ENCODE data around the gene GPS2. TPM values are rescaled to one million over a fixed set of nuclear protein-coding genes. Genes with fewer than 3 reads are reported as not detected.
"Not testable (repeated sequence)": the region's sequence is repeated elsewhere in the genome, so short reads cannot be mapped to it uniquely, and the experiment has no call there.

Gene GPS2
- total RNA-seq, 2 experiments from 2014 or later = 31.3 to 56.1 TPM

GRCh38 chr17:7337600-7337999 is 22.4 kb upstream of the GPS2 start:
- Mint-ChIP-seq H3K36me3 (ENCODE audit: low read depth) (peaks cover 32% of the 10 kb centered on the region), H3K4me3 (peak overlapping the region; percentile 98), H3K27ac (peak overlapping the region; percentile 99), H3K4me1 (peaks cover 50% of the 10 kb centered on the region)
- ChIA-PET CTCF (interaction anchor here (0.6 to 2.7 kb wide), 7 partner anchors 9 to 223 kb away, joined by 3 to 18 read pairs (median 3); partner anchors contain the start of gene TNFSF12), POLR2A (interaction anchor here (0.6 to 1.9 kb wide), 2 partner anchors 24 to 227 kb away, joined by 6 to 7 read pairs; no protein-coding TSS in a partner anchor)
- intact Hi-C loops (cut with DNase I, micrococcal nuclease) = loop anchor here (2.0 kb wide), 2 partner anchors 13 to 57 kb away; partner anchors contain the start of gene SLC2A4 (in 1 of the 2)
- H3K9me3 Mint-ChIP-seq (ENCODE audit: low read depth); DNase-seq; H3K27me3 Mint-ChIP-seq; ATAC-seq: not testable (repeated sequence)

DNA sequence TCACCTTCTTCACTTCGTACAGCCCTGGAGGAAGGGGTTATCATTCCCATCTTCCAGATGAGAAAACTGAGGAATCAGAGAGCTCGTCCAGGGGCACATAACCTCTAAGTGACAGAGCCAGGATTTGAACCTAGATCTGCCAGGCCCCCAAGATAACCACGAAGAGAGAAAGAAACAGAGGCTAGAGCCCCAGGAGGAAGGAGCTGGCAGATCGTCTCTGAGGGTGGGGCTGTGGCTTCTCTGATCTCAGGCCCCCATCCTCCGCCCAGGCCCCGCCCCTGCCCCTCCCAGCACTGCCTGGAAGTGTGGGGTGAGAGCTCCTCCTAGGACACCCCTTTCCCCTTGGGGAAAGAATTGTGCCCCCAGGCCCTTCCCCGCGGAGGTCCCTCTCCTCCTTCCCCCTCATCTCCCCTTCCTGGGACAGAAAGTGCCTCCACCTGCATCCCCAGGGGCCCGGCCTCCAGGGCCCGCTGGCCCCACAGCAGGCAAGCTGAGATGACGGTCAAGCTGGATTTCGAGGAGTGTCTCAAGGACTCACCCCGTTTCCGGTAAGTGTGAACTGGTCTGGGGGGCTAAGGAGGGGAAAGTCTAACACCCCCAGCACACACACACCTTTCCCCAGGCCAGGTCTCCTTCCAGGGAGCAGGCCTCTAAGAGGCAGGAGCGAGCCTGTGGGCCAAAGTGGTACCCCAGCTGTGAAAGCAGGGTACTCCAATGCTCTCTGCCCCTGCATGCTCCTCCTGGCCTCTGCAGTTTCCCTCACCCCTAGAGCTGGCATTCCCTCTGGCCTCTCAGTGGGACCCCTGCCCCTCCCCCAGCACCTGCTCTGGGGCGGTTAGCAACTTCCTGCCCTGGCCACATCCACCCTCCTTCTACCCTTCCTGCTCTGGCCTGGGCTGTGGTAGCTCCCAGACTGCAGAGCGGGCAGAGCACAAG is 21.3 kb upstream of the GPS2 start, which contains the start of gene ACAP1:
Gene ACAP1 (plus strand): TSS at position 290 of the 936 bp plus-strand sequence. CDS start 206 bp downstream, at position 496.
- H3K9me3 Mint-ChIP-seq (ENCODE audit: low read depth) = no peaks in the 10 kb centered on the region
- DNase-seq = peak; percentile 93
- CTCF ChIA-PET = interaction anchor here (0.6 to 2.7 kb wide), 17 partner anchors 9 to 352 kb away, joined by 3 to 18 read pairs (median 5); partner anchors contain the start of genes SLC2A4, TMEM95, TNFSF12 and WRAP53
- no peaks in the 10 kb centered on the region for H3K27me3 Mint-ChIP-seq
- POLR2A ChIA-PET = interaction anchor here (0.9 to 1.9 kb wide), 2 partner anchors 13 to 23 kb away, joined by 4 to 7 read pairs; no protein-coding TSS in a partner anchor
- H3K4me3 Mint-ChIP-seq = peak within 1 kb of the TSS; percentile 98
- ATAC-seq = peak; percentile 95
- peaks cover 58% of the 10 kb centered on the region for H3K4me1 Mint-ChIP-seq
- peak within 1 kb of the TSS; percentile 99 for H3K27ac Mint-ChIP-seq
- intact Hi-C loops (cut with DNase I, micrococcal nuclease) = loop anchor here (2.0 kb wide), 2 partner anchors 14 to 56 kb away; partner anchors contain the start of gene SLC2A4 (in 1 of the 2)
- peaks cover 27% of the 10 kb centered on the region for H3K36me3 Mint-ChIP-seq (ENCODE audit: low read depth)

DNA sequence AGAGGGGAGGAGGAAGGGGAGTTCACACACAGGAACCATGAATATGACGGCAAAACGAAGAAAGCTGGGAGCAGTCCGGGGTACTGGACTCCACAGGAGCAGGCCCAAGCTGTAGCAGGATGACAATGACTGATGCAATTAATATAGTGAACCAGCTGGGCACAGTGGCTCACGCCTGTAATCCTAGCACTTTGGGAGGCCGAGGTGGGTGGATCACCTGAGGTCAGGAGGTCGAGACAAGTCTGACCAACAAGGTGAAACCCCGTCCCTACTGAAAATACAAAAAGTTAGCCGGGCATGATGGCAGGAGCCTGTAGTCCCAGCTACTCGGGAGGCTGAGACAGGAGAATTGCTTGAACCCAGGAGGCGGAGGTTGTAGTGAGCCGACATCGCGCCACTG is 20.6 kb upstream of the GPS2 start:
- intact Hi-C loops (cut with DNase I, micrococcal nuclease) = loop anchor here (2.0 kb wide), 2 partner anchors 15 to 55 kb away; partner anchors contain the start of gene SLC2A4 (in 1 of the 2)
- not testable (repeated sequence) for H3K9me3 Mint-ChIP-seq (ENCODE audit: low read depth); ATAC-seq; DNase-seq; H3K27me3 Mint-ChIP-seq
- POLR2A ChIA-PET = interaction anchor here (0.5 to 1.9 kb wide), 2 partner anchors 22 to 40 kb away, joined by 3 to 7 read pairs; no protein-coding TSS in a partner anchor
- Mint-ChIP-seq H3K27ac (peak overlapping the region; percentile 99), H3K36me3 (ENCODE audit: low read depth) (peaks cover 24% of the 10 kb centered on the region), H3K4me3 (peak overlapping the region; percentile 98), H3K4me1 (peaks cover 61% of the 10 kb centered on the region)
- CTCF ChIA-PET = interaction anchor here (0.6 to 2.7 kb wide), 15 partner anchors 9 to 290 kb away, joined by 3 to 18 read pairs (median 4); partner anchors contain the start of gene TMEM95

DNA sequence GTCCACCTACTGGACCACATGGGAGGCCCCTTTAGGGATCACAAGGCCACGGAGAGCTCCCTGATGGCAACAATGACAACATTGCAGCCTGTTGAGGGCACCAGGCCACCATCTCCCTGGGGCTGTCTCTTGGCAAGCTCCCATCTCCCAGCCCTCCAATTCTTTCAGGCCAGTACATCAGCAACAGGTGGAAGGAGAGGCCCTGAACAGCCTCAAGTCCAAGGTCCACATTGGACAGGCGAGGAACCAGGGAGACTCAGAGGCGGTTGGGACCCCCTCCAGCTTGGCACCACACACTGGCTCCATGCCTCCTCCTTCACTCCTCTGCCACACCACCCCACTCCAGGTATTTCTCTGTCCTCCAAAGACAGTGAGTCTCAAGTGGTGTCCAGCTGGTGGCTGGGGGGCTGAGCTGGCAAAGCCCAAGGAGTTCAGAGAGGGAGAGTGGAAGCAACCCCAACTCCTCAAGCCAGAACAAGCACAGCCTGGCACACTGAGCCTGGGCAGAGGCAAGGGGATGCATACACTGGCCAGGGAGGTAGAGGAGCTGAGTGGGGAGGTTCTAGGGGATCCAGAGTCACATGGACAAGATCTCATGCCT is 19.9 kb upstream of the GPS2 start:
- POLR2A ChIA-PET = interaction anchor here (0.5 kb wide), 1 partner anchor 39 kb away, joined by 3 read pairs; no protein-coding TSS in a partner anchor
- peaks cover 20% of the 10 kb centered on the region for H3K36me3 Mint-ChIP-seq (ENCODE audit: low read depth)
- H3K27me3 Mint-ChIP-seq = no peaks in the 10 kb centered on the region
- DNase-seq (no peak), ATAC-seq (no peak)
- peak overlapping the region; percentile 98 for H3K4me3 Mint-ChIP-seq
- intact Hi-C loops (cut with DNase I, micrococcal nuclease) = no loop called here
- H3K27ac Mint-ChIP-seq = peak overlapping the region; percentile 99
- H3K9me3 Mint-ChIP-seq (ENCODE audit: low read depth) = no peaks in the 10 kb centered on the region
- peaks cover 62% of the 10 kb centered on the region for H3K4me1 Mint-ChIP-seq
- CTCF ChIA-PET = interaction anchor here (0.6 to 2.2 kb wide), 8 partner anchors 10 to 53 kb away, joined by 3 to 12 read pairs (median 5); no protein-coding TSS in a partner anchor

DNA sequence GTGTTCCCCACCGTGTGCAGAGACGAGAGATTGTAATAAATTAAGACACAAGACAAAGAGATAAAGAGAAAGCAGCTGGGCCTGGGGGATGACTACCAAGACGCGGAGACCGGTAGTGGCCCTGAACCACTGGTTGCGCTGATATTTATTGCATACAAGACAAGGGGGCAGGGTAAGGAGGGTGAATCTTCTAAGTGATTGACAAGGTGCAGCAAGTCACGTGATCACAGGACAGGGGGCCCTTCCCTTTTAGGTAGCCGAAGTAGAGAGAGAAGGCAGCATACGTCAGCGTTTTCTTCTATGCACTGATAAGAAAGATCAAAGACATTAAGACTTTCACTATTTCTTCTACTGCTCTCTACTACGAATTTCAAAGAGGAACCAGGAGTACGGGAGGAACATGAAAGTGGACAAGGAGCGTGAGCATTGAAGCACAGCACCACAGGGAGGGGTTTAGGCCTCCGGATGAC is 17.5 kb upstream of the GPS2 start:
- ATAC-seq; H3K36me3 Mint-ChIP-seq (ENCODE audit: low read depth); H3K27me3 Mint-ChIP-seq; H3K9me3 Mint-ChIP-seq (ENCODE audit: low read depth); POLR2A ChIA-PET: not testable (repeated sequence)
- Mint-ChIP-seq H3K4me1 (peaks cover 65% of the 10 kb centered on the region), H3K4me3 (peak overlapping the region; percentile 69), H3K27ac (peak overlapping the region; percentile 89)
- intact Hi-C loops (cut with DNase I, micrococcal nuclease) = loop anchor here in 1 of 2 experiments (1.0 kb wide), 1 partner anchor 354 kb away; no protein-coding TSS in a partner anchor
- peak; percentile 66 for DNase-seq
- CTCF ChIA-PET = interaction anchor here (0.6 kb wide), 1 partner anchor 113 kb away, joined by 3 read pairs; the partner anchor contains the start of genes ACADVL and DLG4

GRCh38 chr17:7332111-7332510 is 17.0 kb upstream of the GPS2 start:
- ChIA-PET CTCF (interaction anchor here (0.6 kb wide), 1 partner anchor 113 kb away, joined by 3 read pairs; the partner anchor contains the start of genes ACADVL and DLG4), POLR2A (no interaction called here)
- intact Hi-C loops (cut with DNase I, micrococcal nuclease) = loop anchor here in 1 of 2 experiments (1.0 kb wide), 1 partner anchor 354 kb away; no protein-coding TSS in a partner anchor
- DNase-seq (no peak), ATAC-seq (no peak)
- Mint-ChIP-seq H3K36me3 (ENCODE audit: low read depth) (peaks cover 4% of the 10 kb centered on the region), H3K27me3 (no peaks in the 10 kb centered on the region), H3K4me1 (peaks cover 63% of the 10 kb centered on the region), H3K9me3 (ENCODE audit: low read depth) (no peaks in the 10 kb centered on the region), H3K4me3 (peak overlapping the region; percentile 69), H3K27ac (peak overlapping the region; percentile 89)

- DNase-seq = no peak
- Mint-ChIP-seq H3K27me3 (no peaks in the 10 kb centered on the region), H3K36me3 (ENCODE audit: low read depth) (no peaks in the 10 kb centered on the region), H3K4me1 (peaks cover 54% of the 10 kb centered on the region), H3K4me3 (peak overlapping the region; percentile 89), H3K9me3 (ENCODE audit: low read depth) (no peaks in the 10 kb centered on the region), H3K27ac (peak overlapping the region; percentile 68)
- ChIA-PET CTCF (interaction anchor here (0.6 to 3.4 kb wide), 6 partner anchors 15 to 153 kb away, joined by 3 to 23 read pairs (median 3); partner anchors contain the start of genes TMEM102 and TMEM95), POLR2A (interaction anchor here (1.3 kb wide), 1 partner anchor 23 kb away, joined by 3 read pairs; no protein-coding TSS in a partner anchor)
- intact Hi-C loops (cut with DNase I, micrococcal nuclease) = no loop called here
- ATAC-seq = no peak
Measured at GRCh38 chr17:7330638-7331015, 15.5 kb upstream of the GPS2 start.

GRCh38 chr17:7329997-7330637 is 15.0 kb upstream of the GPS2 start:
- Mint-ChIP-seq H3K27me3 (no peaks in the 10 kb centered on the region), H3K4me3 (peak overlapping the region; percentile 89), H3K36me3 (ENCODE audit: low read depth) (no peaks in the 10 kb centered on the region), H3K27ac (peak overlapping the region; percentile 96), H3K9me3 (ENCODE audit: low read depth) (no peaks in the 10 kb centered on the region), H3K4me1 (peaks cover 49% of the 10 kb centered on the region)
- ATAC-seq = peak; percentile 81
- intact Hi-C loops (cut with DNase I, micrococcal nuclease) = loop anchor here (1.0 to 5.0 kb wide), 17 partner anchors 15 to 826 kb away; partner anchors contain the start of genes EIF5A (in 2 of the 2), GPS2 (in 2 of the 2), ELP5 (in 1 of the 2) and FXR2 (in 1 of the 2)
- CTCF ChIA-PET = interaction anchor here (0.6 to 3.4 kb wide), 17 partner anchors 15 to 517 kb away, joined by 3 to 23 read pairs (median 4); partner anchors contain the start of genes GPS2, TMEM95 and TP53
- POLR2A ChIA-PET = interaction anchor here (0.6 to 1.9 kb wide), 19 partner anchors 9 to 358 kb away, joined by 3 to 11 read pairs (median 3); partner anchors contain the start of genes ACADVL, CD68, CTDNEP1 and DLG4
- DNase-seq = peak; percentile 88

- Mint-ChIP-seq H3K27me3 (no peaks in the 10 kb centered on the region), H3K9me3 (ENCODE audit: low read depth) (no peaks in the 10 kb centered on the region), H3K27ac (peak overlapping the region; percentile 96), H3K4me3 (peak overlapping the region; percentile 89), H3K4me1 (peaks cover 44% of the 10 kb centered on the region), H3K36me3 (ENCODE audit: low read depth) (peaks cover 3% of the 10 kb centered on the region)
- POLR2A ChIA-PET = interaction anchor here (0.6 to 1.9 kb wide), 18 partner anchors 8 to 358 kb away, joined by 3 to 11 read pairs (median 4); partner anchors contain the start of genes ACADVL, CD68, CTDNEP1 and DLG4
- DNase-seq (peak; percentile 98), ATAC-seq (peak; percentile 69)
- intact Hi-C loops (cut with DNase I, micrococcal nuclease) = loop anchor here (1.0 to 5.0 kb wide), 17 partner anchors 14 to 827 kb away; partner anchors contain the start of genes EIF5A (in 2 of the 2), GPS2 (in 2 of the 2), ELP5 (in 1 of the 2) and FXR2 (in 1 of the 2)
- CTCF ChIA-PET = interaction anchor here (0.6 to 3.4 kb wide), 16 partner anchors 14 to 517 kb away, joined by 3 to 23 read pairs (median 4); partner anchors contain the start of genes GPS2, TMEM95 and TP53
Measured at GRCh38 chr17:7329374-7329996, 14.3 kb upstream of the GPS2 start.
